ENCODE results near the gene PCGF6. TPM values are rescaled to one million over a fixed set of nuclear protein-coding genes. Genes with fewer than 3 reads are reported as not detected.

Gene PCGF6
- total RNA-seq, 4 donors from 2014 or later: 11.7 to 19.1 (median 17.1) TPM

GRCh38 chr10:103316087-103316486, 34.9 kb downstream of the PCGF6 start:
- Histone ChIP-seq H3K4me3 (no peak overlapping the region), H3K36me3 (peaks cover 0 to 91% of the 10 kb centered on the region in 2 donors), H3K27ac (no peak overlapping the region), H3K4me1 (no peaks in the 10 kb centered on the region), H3K9me3 (no peaks in the 10 kb centered on the region), H3K27me3 (no peaks in the 10 kb centered on the region)
- no peak for TF ChIP-seq POLR2A (IDR thresholded peaks at IDR 0.05)
- TF ChIP-seq CTCF (IDR thresholded peaks at IDR 0.05): no peak
- no peak for TF ChIP-seq EP300 (IDR thresholded peaks at IDR 0.05)
- no peak for TF ChIP-seq POLR2AphosphoS5 (IDR thresholded peaks at IDR 0.05)
- no peak for ATAC-seq

- WGBS, 2 donors (ENCODE audit: low coverage in 1 of 2): no CpG with 5 or more reads among the region's 1 CpG
- no peak overlapping the region for H3K27ac ChIP-seq
- no peak for ATAC-seq
- no peak overlapping the region for H3K4me3 ChIP-seq
- no peaks in the 10 kb centered on the region for H3K9me3 ChIP-seq
- peaks cover 0 to 100% of the 10 kb centered on the region in 2 donors for H3K36me3 ChIP-seq
- H3K27me3 ChIP-seq: no peaks in the 10 kb centered on the region
- no peak for TF ChIP-seq POLR2A (IDR thresholded peaks at IDR 0.05)
- TF ChIP-seq CTCF (IDR thresholded peaks at IDR 0.05): no peak
- no peak for TF ChIP-seq POLR2AphosphoS5 (IDR thresholded peaks at IDR 0.05)
- TF ChIP-seq EP300 (IDR thresholded peaks at IDR 0.05): no peak
- H3K4me1 ChIP-seq: no peaks in the 10 kb centered on the region
Measured at GRCh38 chr10:103310197-103310596, 40.7 kb downstream of the PCGF6 start.

- H3K4me3 ChIP-seq: no peak overlapping the region
- H3K9me3 ChIP-seq: no peaks in the 10 kb centered on the region
- ATAC-seq: no peak
- H3K4me1 ChIP-seq: no peaks in the 10 kb centered on the region
- H3K27me3 ChIP-seq: no peaks in the 10 kb centered on the region
- H3K27ac ChIP-seq: no peak overlapping the region
- TF ChIP-seq CTCF (IDR thresholded peaks at IDR 0.05) (no peak), POLR2AphosphoS5 (IDR thresholded peaks at IDR 0.05) (no peak), POLR2A (IDR thresholded peaks at IDR 0.05) (no peak), EP300 (IDR thresholded peaks at IDR 0.05) (no peak)
- H3K36me3 ChIP-seq: peaks cover 0 to 91% of the 10 kb centered on the region in 2 donors
- 91 to 97% methylated on average over 4 to 5 of the region's 5 CpGs for WGBS, 2 donors (ENCODE audit: low coverage in 1 of 2)
Measured at GRCh38 chr10:103307594-103307993, 43.3 kb downstream of the PCGF6 start.

- TF ChIP-seq POLR2AphosphoS5 (IDR thresholded peaks at IDR 0.05) (no peak), POLR2A (IDR thresholded peaks at IDR 0.05) (no peak), EP300 (IDR thresholded peaks at IDR 0.05) (no peak), CTCF (IDR thresholded peaks at IDR 0.05) (no peak)
- WGBS, 2 donors (ENCODE audit: low coverage in 1 of 2): 88 to 94% methylated on average over 1 to 2 of the region's 2 CpGs
- Histone ChIP-seq H3K27ac (no peak overlapping the region), H3K4me1 (no peaks in the 10 kb centered on the region), H3K9me3 (no peaks in the 10 kb centered on the region), H3K27me3 (peaks cover 24% of the 10 kb centered on the region), H3K4me3 (no peak overlapping the region), H3K36me3 (peaks cover 0 to 4% of the 10 kb centered on the region in 2 donors)
- ATAC-seq: no peak
Measured at GRCh38 chr10:103295374-103296015, 55.4 kb downstream of the PCGF6 start.

DNA sequence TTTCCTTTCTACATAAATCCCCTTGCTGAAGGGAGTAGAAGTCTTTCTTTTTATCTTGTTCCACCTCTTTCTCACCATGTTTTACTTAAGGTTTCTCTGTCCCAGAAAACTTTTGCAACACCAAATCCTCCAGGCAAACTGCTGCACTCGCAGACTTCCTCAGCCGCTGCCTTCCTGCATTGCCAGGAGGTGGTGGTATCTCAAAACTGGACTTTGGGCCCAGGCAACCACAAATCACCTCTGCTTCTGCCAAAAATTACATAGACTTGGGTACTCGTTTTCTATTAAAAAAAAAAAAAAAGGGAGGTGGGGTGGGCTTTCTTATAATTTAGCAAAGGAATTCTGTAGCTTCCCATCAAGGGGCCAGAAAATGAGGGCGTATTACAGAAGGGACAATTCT, 59.4 kb downstream of the PCGF6 start:
- H3K4me3 ChIP-seq: no peak overlapping the region
- peaks cover 0 to 6% (median 0%) of the 10 kb centered on the region in 3 donors for H3K9me3 ChIP-seq
- WGBS, 2 donors (ENCODE audit: low coverage in 1 of 2): 50 to 63% methylated on average over 3 to 4 of the region's 4 CpGs
- no peaks in the 10 kb centered on the region for H3K4me1 ChIP-seq
- peaks cover 57% of the 10 kb centered on the region for H3K27me3 ChIP-seq
- H3K36me3 ChIP-seq: no peaks in the 10 kb centered on the region
- no peak for TF ChIP-seq POLR2AphosphoS5 (IDR thresholded peaks at IDR 0.05)
- TF ChIP-seq CTCF (IDR thresholded peaks at IDR 0.05): no peak
- no peak for TF ChIP-seq EP300 (IDR thresholded peaks at IDR 0.05)
- TF ChIP-seq POLR2A (IDR thresholded peaks at IDR 0.05): no peak
- no peak for ATAC-seq
- H3K27ac ChIP-seq: no peak overlapping the region
